H9 (cell line): Measurements from ENCODE around the gene LCE4A. TPM values are rescaled to one million over a fixed set of nuclear protein-coding genes. Genes with fewer than 3 reads are reported as not detected.

ENCODE experiments used
- DNase-seq: peaks from one replicate; pipeline ENCODE4 v3.0.0-alpha.2; 2017
- H2AFZ ChIP-seq: one replicate; pipeline ENCODE4 v1.6.1; 2013; ENCODE audit warnings: mild to moderate bottlenecking, low read length, control low read depth, moderate library complexity
- H2AK5ac ChIP-seq: 2 replicates; pipeline ENCODE4 v1.6.1; 2013; ENCODE audit warnings: low read length, control low read depth, mixed read lengths; ENCODE audit not compliant: insufficient read length
- H2BK120ac ChIP-seq: one replicate; pipeline ENCODE4 v1.6.1; 2013; ENCODE audit warnings: low read depth, mild to moderate bottlenecking, low read length, control low read depth, inconsistent platforms; ENCODE audit not compliant: poor library complexity, severe bottlenecking
- H2BK12ac ChIP-seq: 2 replicates; pipeline ENCODE4 v1.6.1; 2013; ENCODE audit warnings: low read length, control low read depth, mixed read lengths, low read depth; ENCODE audit not compliant: insufficient read length
- H2BK15ac ChIP-seq: 2 replicates; pipeline ENCODE4 v1.6.1; 2013; ENCODE audit warnings: low read depth, low read length, control low read depth
- H2BK20ac ChIP-seq: one replicate; pipeline ENCODE4 v1.6.1; 2013; ENCODE audit warnings: low read depth, mild to moderate bottlenecking, low read length, control low read depth, inconsistent platforms; ENCODE audit not compliant: poor library complexity, severe bottlenecking
- H2BK5ac ChIP-seq: 2 replicates; pipeline ENCODE4 v1.6.1; 2013; ENCODE audit warnings: low read length, control low read depth, mixed read lengths; ENCODE audit not compliant: insufficient read length
- H3K14ac ChIP-seq: 2 replicates; pipeline ENCODE4 v1.6.1; 2013; ENCODE audit warnings: low read length, control low read depth; ENCODE audit not compliant: insufficient read depth
- H3K18ac ChIP-seq: 2 replicates; pipeline ENCODE4 v1.6.1; 2013; ENCODE audit warnings: low read depth, mild to moderate bottlenecking, mixed read lengths, low read length, control low read depth; ENCODE audit not compliant: insufficient read length
- H3K23ac ChIP-seq: 2 replicates; pipeline ENCODE4 v1.6.1; 2013; ENCODE audit warnings: low read length, control low read depth, mixed read lengths, low read depth; ENCODE audit not compliant: insufficient read length
- H3K23me2 ChIP-seq: 2 replicates; pipeline ENCODE4 v1.6.1; 2013; ENCODE audit warnings: low read depth, mild to moderate bottlenecking, mixed read lengths, low read length, control low read depth; ENCODE audit not compliant: insufficient read length, poor library complexity, severe bottlenecking
- H3K27ac ChIP-seq: 2 replicates; pipeline ENCODE4 v1.5.1; 2013; ENCODE audit warnings: low read length, control low read depth, mixed read lengths, low read depth; ENCODE audit not compliant: insufficient read length
- H3K27me3 ChIP-seq: 2 replicates; pipeline ENCODE4 v1.6.1; 2013; ENCODE audit warnings: low read length, control low read depth, inconsistent platforms; ENCODE audit not compliant: insufficient read depth
- H3K4ac ChIP-seq: 2 replicates; pipeline ENCODE4 v1.6.1; 2013; ENCODE audit warnings: low read depth, mild to moderate bottlenecking, control low read depth, inconsistent platforms, low read length, moderate library complexity
- H3K4me1 ChIP-seq: 2 replicates; pipeline ENCODE4 v1.6.1; 2013; ENCODE audit warnings: low read length, control low read depth, inconsistent platforms; ENCODE audit not compliant: insufficient read depth
- H3K4me2 ChIP-seq: 2 replicates; pipeline ENCODE4 v1.6.1; 2013; ENCODE audit warnings: low read length, control low read depth, mixed read lengths; ENCODE audit not compliant: insufficient read length, insufficient read depth
- H3K56ac ChIP-seq: 2 replicates; pipeline ENCODE4 v1.6.1; 2013; ENCODE audit warnings: low read depth, mild to moderate bottlenecking, mixed read lengths, low read length, control low read depth; ENCODE audit not compliant: insufficient read length
- H3K79me1 ChIP-seq: 2 replicates; pipeline ENCODE4 v1.6.1; 2013; ENCODE audit warnings: low read depth, mild to moderate bottlenecking, moderate library complexity, low read length, control low read depth, inconsistent platforms; ENCODE audit not compliant: insufficient read depth, poor library complexity, severe bottlenecking
- H3K79me2 ChIP-seq: 2 replicates; pipeline ENCODE4 v1.6.1; 2013; ENCODE audit warnings: low read length, control low read depth, inconsistent platforms; ENCODE audit not compliant: insufficient read depth
- H3K9ac ChIP-seq: 2 replicates; pipeline ENCODE4 v1.6.1; 2013; ENCODE audit warnings: low read length, control low read depth, mixed read lengths; ENCODE audit not compliant: insufficient read length; ENCODE audit errors: extremely low read depth
- H3K9me3 ChIP-seq: one replicate; pipeline ENCODE4 v1.6.1; 2013; ENCODE audit warnings: low read depth, low read length, inconsistent platforms; ENCODE audit not compliant: control insufficient read depth
- H3T11ph ChIP-seq: one replicate; pipeline ENCODE4 v1.6.1; 2013; ENCODE audit warnings: mild to moderate bottlenecking, low read length, control low read depth, inconsistent platforms
- H4K20me1 ChIP-seq: one replicate; pipeline ENCODE4 v1.6.1; 2013; ENCODE audit not compliant: control insufficient read depth, insufficient read length, insufficient read depth
- H4K5ac ChIP-seq: 2 replicates; pipeline ENCODE4 v1.6.1; 2013; ENCODE audit warnings: low read depth, mild to moderate bottlenecking, mixed read lengths, low read length, control low read depth; ENCODE audit not compliant: insufficient read length
- H4K8ac ChIP-seq: replicated peaks from 2 replicates; pipeline ENCODE4 v1.6.1; 2013; ENCODE audit warnings: low read length, control low read depth, mixed read lengths, low read depth; ENCODE audit not compliant: insufficient read length
- H4K91ac ChIP-seq: 2 replicates; pipeline ENCODE4 v1.6.1; 2013; ENCODE audit warnings: low read depth, mild to moderate bottlenecking, moderate library complexity, mixed read lengths, low read length, control low read depth; ENCODE audit not compliant: insufficient read length
- H3K27ac Mint-ChIP-seq, 3 experiments: 2 replicates in 2 of 3; 3 replicates in 1 of 3; pipeline ENCODE4 v1.8.0; 2020 to 2021; ENCODE audit warnings: mixed read lengths in 3 of 3, mild to moderate bottlenecking in 1 of 3, moderate library complexity in 1 of 3
- H3K27me3 Mint-ChIP-seq: 2 replicates; pipeline ENCODE4 v1.8.0; 2021; ENCODE audit warnings: low read depth, mild to moderate bottlenecking, moderate library complexity, mixed read lengths
- H3K36me3 Mint-ChIP-seq, 3 experiments: 2 replicates in 2 of 3; 3 replicates in 1 of 3; pipeline ENCODE4 v1.8.0; 2020 to 2021; ENCODE audit warnings: low read depth in 3 of 3, mixed read lengths in 3 of 3; ENCODE audit not compliant: insufficient read depth in 1 of 3
- H3K4me1 Mint-ChIP-seq, 2 experiments: 2 replicates each; pipeline ENCODE4 v1.8.0; 2020; ENCODE audit warnings: mixed read lengths in 2 of 2
- H3K4me3 Mint-ChIP-seq, 2 experiments: 2 replicates in 1 of 2; 3 replicates in 1 of 2; pipeline ENCODE4 v1.8.0; 2020 to 2021; ENCODE audit warnings: mild to moderate bottlenecking in 2 of 2, mixed read lengths in 2 of 2, moderate library complexity in 1 of 2
- H3K9me3 Mint-ChIP-seq, 2 experiments: 2 replicates in 1 of 2; 3 replicates in 1 of 2; pipeline ENCODE4 v1.8.0; 2020; ENCODE audit warnings: mild to moderate bottlenecking in 2 of 2, mixed read lengths in 2 of 2, moderate library complexity in 1 of 2
- CTCF ChIP-seq: fragments of 200-600 bp; sonication (generic); conservative IDR thresholded peaks from 3 replicates; pipeline ENCODE4 v1.8.0; 2021; ENCODE audit warnings: antibody characterized with exemption, mild to moderate bottlenecking
- WGBS: extraction: QIAGEN DNeasy Blood & Tissue Kit; methylation state at CpG from one replicate; pipeline ENCODE4 v1.1.7; 2013; ENCODE audit warnings: missing lambda C conversion rate, low lambda C conversion rate, mixed read lengths; ENCODE audit not compliant: insufficient read length; ENCODE audit errors: extremely low coverage; 5-methylcytosine and 5-hydroxymethylcytosine counted together
- total RNA-seq: library from RNA; stranded (reverse); gene quantifications from 2 replicates; pipeline ENCODE4 v1.2.1, GENCODE V29; 2021

The LCE4A gene
- total RNA-seq, 1 experiment from 2014 or later: not detected

DNA sequence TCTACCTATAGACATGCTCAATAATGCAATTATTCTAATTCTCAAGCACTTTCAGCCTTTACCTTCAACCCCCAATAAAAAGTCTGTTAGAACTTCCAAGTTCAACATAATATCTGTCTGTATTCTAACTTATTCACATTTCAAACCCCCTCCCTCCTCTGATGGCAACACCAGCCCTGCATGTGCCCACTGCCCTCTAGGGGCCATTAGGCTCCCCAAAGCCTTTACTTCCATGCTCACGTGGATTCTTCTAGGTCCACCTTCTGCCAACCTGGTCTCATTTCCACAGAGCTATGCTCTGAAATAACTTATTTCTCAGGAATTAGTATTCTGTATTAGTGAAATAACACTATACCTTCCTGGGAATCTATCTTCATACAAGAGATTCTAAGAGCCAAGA lies 27.7 kb downstream of the LCE4A start:
- no peak overlapping the region for H3K9ac ChIP-seq
- peaks cover 3% of the 10 kb centered on the region; the same call in 1 of the 2 replicates for H3K27me3 Mint-ChIP-seq
- H3K4me1 Mint-ChIP-seq: no peaks in the 10 kb centered on the region
- H2AK5ac ChIP-seq: no peak overlapping the region
- no peak for DNase-seq
- peaks cover 90 to 93% of the 10 kb centered on the region in 2 experiments for H3K9me3 Mint-ChIP-seq
- H4K91ac ChIP-seq: no peak overlapping the region
- H2AFZ ChIP-seq: no peak overlapping the region
- peaks cover 0 to 27% (median 12%) of the 10 kb centered on the region in 3 experiments; a peak in 5 of 7 replicates for H3K36me3 Mint-ChIP-seq
- H3K23ac ChIP-seq: no peak overlapping the region
- no peak overlapping the region for H3K4ac ChIP-seq
- H3T11ph ChIP-seq: no peak overlapping the region
- H2BK12ac ChIP-seq: no peak overlapping the region
- H3K9me3 ChIP-seq: peaks cover 87% of the 10 kb centered on the region
- TF ChIP-seq CTCF: no peak
- no peak overlapping the region for H2BK20ac ChIP-seq
- H2BK15ac ChIP-seq: no peak overlapping the region
- no peak overlapping the region for H3K18ac ChIP-seq
- no peaks in the 10 kb centered on the region for H3K27me3 ChIP-seq
- no peak overlapping the region for H2BK5ac ChIP-seq
- H3K14ac ChIP-seq: no peak overlapping the region
- H3K4me2 ChIP-seq: no peak overlapping the region
- H3K4me3 Mint-ChIP-seq: no peak overlapping the region
- H3K4me1 ChIP-seq: no peaks in the 10 kb centered on the region
- H2BK120ac ChIP-seq: no peak overlapping the region
- no peak overlapping the region for H3K56ac ChIP-seq
- H3K27ac Mint-ChIP-seq: no peak overlapping the region
- no peak overlapping the region for H4K5ac ChIP-seq
- no CpG with 5 or more reads among the region's 1 CpG for WGBS
- H3K79me1 ChIP-seq: no peaks in the 10 kb centered on the region
- H3K27ac ChIP-seq: no peak overlapping the region
- no peak overlapping the region for H4K8ac ChIP-seq
- no peaks in the 10 kb centered on the region for H3K23me2 ChIP-seq
- no peaks in the 10 kb centered on the region for H4K20me1 ChIP-seq
- H3K79me2 ChIP-seq: no peaks in the 10 kb centered on the region
